PFSK-1 (cell line): ENCODE results near the gene HBB.

Source experiments
- POLR2AphosphoS5 ChIP-seq: IDR thresholded peaks from 2 replicates; pipeline ENCODE4 v1.6.1; 2012; ENCODE audit warnings: low read depth, mild to moderate bottlenecking, control low read depth, low read length, moderate library complexity
- SIN3A ChIP-seq: IDR thresholded peaks from 2 replicates; pipeline ENCODE4 v1.6.1; 2012; ENCODE audit warnings: mild to moderate bottlenecking, low read length, moderate library complexity, borderline replicate concordance; ENCODE audit not compliant: insufficient read depth
- TF ChIP-seq, protein P1 (sequence below), 2 experiments: IDR thresholded peaks; 2 replicates each; pipeline versions ENCODE4 v1.6.1 to v1.8.0; 2011 to 2012; ENCODE audit warnings: low read depth in 2 of 2, low read length in 2 of 2, control low read depth in 1 of 2, inconsistent platforms in 1 of 2, mild to moderate bottlenecking in 1 of 2, moderate library complexity in 1 of 2; ENCODE audit not compliant: insufficient read depth in 1 of 2

DNA sequence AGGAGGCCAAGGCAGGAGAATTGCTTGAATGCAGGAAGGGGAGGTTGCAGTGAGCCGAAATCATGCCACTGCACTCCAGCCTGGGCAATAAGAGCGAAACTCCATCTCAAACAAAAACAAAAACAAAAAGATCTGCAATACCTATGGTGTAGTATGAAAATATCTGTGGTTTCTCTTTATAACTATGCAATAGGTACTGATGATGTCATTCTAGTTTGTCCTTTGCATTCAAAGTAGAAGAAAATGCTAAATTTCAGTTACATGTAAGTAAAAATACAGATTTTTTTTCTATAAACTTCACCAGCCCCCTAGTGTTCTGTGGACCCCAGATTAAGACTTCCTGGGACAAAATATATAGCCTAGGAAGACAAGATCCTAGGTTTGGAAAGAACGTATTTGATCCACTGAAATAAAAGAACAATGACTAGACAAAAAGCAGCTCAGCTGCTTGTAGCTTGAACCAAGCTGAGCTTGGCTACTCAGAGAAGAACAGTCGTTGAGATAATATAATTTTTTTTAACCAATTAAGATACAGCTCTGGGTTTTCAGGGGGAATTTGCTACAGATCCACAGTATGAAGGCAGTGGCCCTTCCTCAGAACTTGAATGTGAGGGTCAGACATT, 45.6 kb upstream of the HBB start:
- TF ChIP-seq POLR2AphosphoS5 (no peak), SIN3A (no peak)
- TF ChIP-seq, protein P1, sequence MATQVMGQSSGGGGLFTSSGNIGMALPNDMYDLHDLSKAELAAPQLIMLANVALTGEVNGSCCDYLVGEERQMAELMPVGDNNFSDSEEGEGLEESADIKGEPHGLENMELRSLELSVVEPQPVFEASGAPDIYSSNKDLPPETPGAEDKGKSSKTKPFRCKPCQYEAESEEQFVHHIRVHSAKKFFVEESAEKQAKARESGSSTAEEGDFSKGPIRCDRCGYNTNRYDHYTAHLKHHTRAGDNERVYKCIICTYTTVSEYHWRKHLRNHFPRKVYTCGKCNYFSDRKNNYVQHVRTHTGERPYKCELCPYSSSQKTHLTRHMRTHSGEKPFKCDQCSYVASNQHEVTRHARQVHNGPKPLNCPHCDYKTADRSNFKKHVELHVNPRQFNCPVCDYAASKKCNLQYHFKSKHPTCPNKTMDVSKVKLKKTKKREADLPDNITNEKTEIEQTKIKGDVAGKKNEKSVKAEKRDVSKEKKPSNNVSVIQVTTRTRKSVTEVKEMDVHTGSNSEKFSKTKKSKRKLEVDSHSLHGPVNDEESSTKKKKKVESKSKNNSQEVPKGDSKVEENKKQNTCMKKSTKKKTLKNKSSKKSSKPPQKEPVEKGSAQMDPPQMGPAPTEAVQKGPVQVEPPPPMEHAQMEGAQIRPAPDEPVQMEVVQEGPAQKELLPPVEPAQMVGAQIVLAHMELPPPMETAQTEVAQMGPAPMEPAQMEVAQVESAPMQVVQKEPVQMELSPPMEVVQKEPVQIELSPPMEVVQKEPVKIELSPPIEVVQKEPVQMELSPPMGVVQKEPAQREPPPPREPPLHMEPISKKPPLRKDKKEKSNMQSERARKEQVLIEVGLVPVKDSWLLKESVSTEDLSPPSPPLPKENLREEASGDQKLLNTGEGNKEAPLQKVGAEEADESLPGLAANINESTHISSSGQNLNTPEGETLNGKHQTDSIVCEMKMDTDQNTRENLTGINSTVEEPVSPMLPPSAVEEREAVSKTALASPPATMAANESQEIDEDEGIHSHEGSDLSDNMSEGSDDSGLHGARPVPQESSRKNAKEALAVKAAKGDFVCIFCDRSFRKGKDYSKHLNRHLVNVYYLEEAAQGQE (IDR thresholded peaks at IDR 0.05; ENCODE audit: insufficient read depth in 1 of 2, low read depth in 2 of 2, low read length in 2 of 2), result no peak
